Spleen (tissue), 7 donors: ENCODE data around the gene CBARP.
A peak's percentile ranks its signal among the peaks of the same experiment; 100 is the strongest.

Experiments used
- POLR2A ChIP-seq, 3 donors: fragments of 450-650 bp; IDR thresholded peaks; one replicate each; pipeline ENCODE4 v1.5.1; 2017; ENCODE audit warnings: antibody characterized with exemption in 3 of 3, mild to moderate bottlenecking in 1 of 3
- POLR2AphosphoS5 ChIP-seq, 3 donors: sonication (generic); formaldehyde crosslinking; IDR thresholded peaks; one replicate each; pipeline ENCODE4 v1.5.1; 2017; ENCODE audit warnings: antibody characterized with exemption in 3 of 3
- TF ChIP-seq, protein P1 (sequence below), 11 experiments: fragments of 200-600 bp in 7 of 11; fragments of 450-650 bp in 4 of 11; sonication (generic) in 4 of 11; IDR thresholded peaks in 8 of 11; conservative IDR thresholded peaks in 3 of 11; 1 replicate in 7 of 11; 2 replicates in 4 of 11; pipeline versions ENCODE4 v1.4.0 to v1.8.0; 2016 to 2021; ENCODE audit warnings: antibody characterized with exemption in 11 of 11, inconsistent platforms in 4 of 11, mild to moderate bottlenecking in 1 of 11
- donor health status: DM: no; HTN: no; CAD: no; lungs with moderate emphysema.
- donor health status: DM: no; HTN: no; CAD: no.
- donor health status: DM: no; HTN: no; CAD: no.

GRCh38 chr19:1259206-1259875 is 21.5 kb upstream of the CBARP start:
- TF ChIP-seq POLR2A (IDR thresholded peaks at IDR 0.05), result peak; percentile 43 to 90 (median 48)
- TF ChIP-seq, protein P1, sequence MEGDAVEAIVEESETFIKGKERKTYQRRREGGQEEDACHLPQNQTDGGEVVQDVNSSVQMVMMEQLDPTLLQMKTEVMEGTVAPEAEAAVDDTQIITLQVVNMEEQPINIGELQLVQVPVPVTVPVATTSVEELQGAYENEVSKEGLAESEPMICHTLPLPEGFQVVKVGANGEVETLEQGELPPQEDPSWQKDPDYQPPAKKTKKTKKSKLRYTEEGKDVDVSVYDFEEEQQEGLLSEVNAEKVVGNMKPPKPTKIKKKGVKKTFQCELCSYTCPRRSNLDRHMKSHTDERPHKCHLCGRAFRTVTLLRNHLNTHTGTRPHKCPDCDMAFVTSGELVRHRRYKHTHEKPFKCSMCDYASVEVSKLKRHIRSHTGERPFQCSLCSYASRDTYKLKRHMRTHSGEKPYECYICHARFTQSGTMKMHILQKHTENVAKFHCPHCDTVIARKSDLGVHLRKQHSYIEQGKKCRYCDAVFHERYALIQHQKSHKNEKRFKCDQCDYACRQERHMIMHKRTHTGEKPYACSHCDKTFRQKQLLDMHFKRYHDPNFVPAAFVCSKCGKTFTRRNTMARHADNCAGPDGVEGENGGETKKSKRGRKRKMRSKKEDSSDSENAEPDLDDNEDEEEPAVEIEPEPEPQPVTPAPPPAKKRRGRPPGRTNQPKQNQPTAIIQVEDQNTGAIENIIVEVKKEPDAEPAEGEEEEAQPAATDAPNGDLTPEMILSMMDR (IDR thresholded peaks at IDR 0.05 in 8 of 11, conservative IDR thresholded peaks at IDR 0.05 in 3 of 11), result peak in 3 of 11 experiments; percentile 6 to 21 (median 9)
- peak; percentile 97 to 99 (median 97) for TF ChIP-seq POLR2AphosphoS5 (IDR thresholded peaks at IDR 0.05)
